Colonic mucosa (tissue), 4 donors: ENCODE measurements around the gene ANKS1B. TPM values are rescaled to one million over a fixed set of nuclear protein-coding genes. Genes with fewer than 3 reads are reported as not detected.

Experiments
- DNase-seq: peaks from one replicate; pipeline ENCODE4 v3.0.0-alpha.2; 2020
- H3K27ac ChIP-seq: fragments of 200-600 bp; one replicate; pipeline ENCODE4 v1.8.0; 2021
- H3K27me3 ChIP-seq: fragments of 200-600 bp; one replicate; pipeline ENCODE4 v1.8.0; 2021
- H3K36me3 ChIP-seq: fragments of 200-600 bp; one replicate; pipeline ENCODE4 v1.8.0; 2021
- H3K4me1 ChIP-seq: fragments of 200-600 bp; one replicate; pipeline ENCODE4 v1.8.0; 2021; ENCODE audit warnings: mild to moderate bottlenecking
- H3K4me3 ChIP-seq: fragments of 200-600 bp; one replicate; pipeline ENCODE4 v1.8.0; 2021
- H3K9ac ChIP-seq, 2 donors: one replicate each; pipeline ENCODE4 v1.7.0; 2013; ENCODE audit warnings: control low read depth in 2 of 2, low read depth in 2 of 2, low read length in 2 of 2
- H3K9me3 ChIP-seq: fragments of 200-600 bp; one replicate; pipeline ENCODE4 v1.8.0; 2021
- CTCF ChIP-seq: fragments of 200-600 bp; IDR thresholded peaks from one replicate; pipeline ENCODE4 v1.8.0; 2022; ENCODE audit warnings: antibody characterized with exemption, mild to moderate bottlenecking
- intact Hi-C: fragments of 100-400 bp; cut with DNase I; formaldehyde crosslinking; loops from one replicate; pipeline ENCODE4 v1.14.1; 2022
- total RNA-seq, 2 donors: library from RNA; stranded (reverse); fragmentation: NEBNext Ultra II Directional in 1 of 2; extraction: Animal tissue kit (Norgen Biotek cat#: 25700) in 1 of 2; gene quantifications; one replicate each; pipeline ENCODE4 v1.2.1, GENCODE V29; 2021
- donor health status: healthy.
- donor health status: DM: no; HTN: no; CAD: no.
- donor health status: DM: no; HTN: no; CAD: no.

Gene ANKS1B
- total RNA-seq, 2 donors from 2014 or later, result 1.7 to 3.3 TPM

- no peaks in the 10 kb centered on the region for H3K27me3 ChIP-seq
- no peak overlapping the region for H3K27ac ChIP-seq
- no peak for DNase-seq
- H3K36me3 ChIP-seq, result no peaks in the 10 kb centered on the region
- no peak for TF ChIP-seq CTCF
- H3K9me3 ChIP-seq, result no peaks in the 10 kb centered on the region
- intact Hi-C loops, result no loop called here
- H3K9ac ChIP-seq, result no peak overlapping the region
- no peaks in the 10 kb centered on the region for H3K4me1 ChIP-seq
- H3K4me3 ChIP-seq, result no peak overlapping the region
Observed at GRCh38 chr12:99552022-99552421, 432.7 kb downstream of the ANKS1B start.

GRCh38 chr12:99549651-99550050, 435.1 kb downstream of the ANKS1B start:
- Histone ChIP-seq H3K9ac (no peak overlapping the region), H3K4me1 (no peaks in the 10 kb centered on the region), H3K36me3 (no peaks in the 10 kb centered on the region), H3K27me3 (no peaks in the 10 kb centered on the region), H3K9me3 (no peaks in the 10 kb centered on the region), H3K4me3 (no peak overlapping the region), H3K27ac (no peak overlapping the region)
- DNase-seq, result no peak
- no peak for TF ChIP-seq CTCF
- intact Hi-C loops, result no loop called here

- no peaks in the 10 kb centered on the region for H3K36me3 ChIP-seq
- no peaks in the 10 kb centered on the region for H3K4me1 ChIP-seq
- no peaks in the 10 kb centered on the region for H3K9me3 ChIP-seq
- intact Hi-C loops, result no loop called here
- H3K27me3 ChIP-seq, result no peaks in the 10 kb centered on the region
- no peak overlapping the region for H3K9ac ChIP-seq
- no peak overlapping the region for H3K27ac ChIP-seq
- no peak for DNase-seq
- H3K4me3 ChIP-seq, result no peak overlapping the region
- no peak for TF ChIP-seq CTCF
Observed at GRCh38 chr12:99549196-99549595, 435.5 kb downstream of the ANKS1B start.

GRCh38 chr12:99544457-99544856, 440.3 kb downstream of the ANKS1B start:
- H3K36me3 ChIP-seq, result no peaks in the 10 kb centered on the region
- intact Hi-C loops, result no loop called here
- H3K27ac ChIP-seq, result no peak overlapping the region
- no peaks in the 10 kb centered on the region for H3K4me1 ChIP-seq
- H3K9me3 ChIP-seq, result no peaks in the 10 kb centered on the region
- DNase-seq, result no peak
- no peak overlapping the region for H3K4me3 ChIP-seq
- no peak overlapping the region for H3K9ac ChIP-seq
- no peaks in the 10 kb centered on the region for H3K27me3 ChIP-seq
- TF ChIP-seq CTCF, result no peak

- Histone ChIP-seq H3K4me1 (no peaks in the 10 kb centered on the region), H3K9me3 (no peaks in the 10 kb centered on the region), H3K27ac (no peak overlapping the region), H3K36me3 (no peaks in the 10 kb centered on the region), H3K27me3 (no peaks in the 10 kb centered on the region), H3K9ac (no peak overlapping the region), H3K4me3 (no peak overlapping the region)
- no peak for DNase-seq
- intact Hi-C loops, result no loop called here
- no peak for TF ChIP-seq CTCF
Observed at GRCh38 chr12:99529966-99530365, 454.8 kb downstream of the ANKS1B start.

- no peaks in the 10 kb centered on the region for H3K27me3 ChIP-seq
- no peaks in the 10 kb centered on the region for H3K4me1 ChIP-seq
- no peaks in the 10 kb centered on the region for H3K9me3 ChIP-seq
- no peak for DNase-seq
- no peaks in the 10 kb centered on the region for H3K36me3 ChIP-seq
- no peak for TF ChIP-seq CTCF
- no peak overlapping the region for H3K4me3 ChIP-seq
- no peak overlapping the region for H3K27ac ChIP-seq
- no peak overlapping the region for H3K9ac ChIP-seq
- intact Hi-C loops, result no loop called here
Observed at GRCh38 chr12:99528478-99528877, 456.3 kb downstream of the ANKS1B start.
